Mesenchymal stem cell (in vitro differentiated cells and primary cell): ENCODE data around the gene ATP10A.
A peak's percentile ranks its signal among the peaks of the same experiment; 100 is the strongest.

ENCODE experiments used
- DNase-seq: peaks from one replicate; pipeline ENCODE4 v3.0.0-alpha.2; 2013
- H2AFZ ChIP-seq: one replicate; pipeline ENCODE4 v1.6.1; 2013; ENCODE audit warnings: low read depth, mild to moderate bottlenecking, control low read depth, inconsistent platforms, low read length, moderate library complexity
- H2AK5ac ChIP-seq: 2 replicates; pipeline ENCODE4 v1.6.1; 2013; ENCODE audit warnings: low read length, moderate library complexity, mild to moderate bottlenecking, inconsistent platforms; ENCODE audit not compliant: severe bottlenecking
- H2BK120ac ChIP-seq: one replicate; pipeline ENCODE4 v1.6.1; 2013; ENCODE audit warnings: low read depth, mild to moderate bottlenecking, inconsistent platforms, low read length, moderate library complexity
- H2BK12ac ChIP-seq, 2 experiments: one replicate each; pipeline ENCODE4 v1.6.1; 2013; ENCODE audit warnings: inconsistent platforms in 2 of 2, low read length in 2 of 2, mild to moderate bottlenecking in 2 of 2, moderate library complexity in 2 of 2, control low read depth in 1 of 2
- H2BK15ac ChIP-seq: one replicate; pipeline ENCODE4 v1.6.1; 2013; ENCODE audit warnings: mild to moderate bottlenecking, low read depth, inconsistent platforms; ENCODE audit not compliant: poor library complexity, severe bottlenecking
- H2BK5ac ChIP-seq: 2 replicates; pipeline ENCODE4 v1.6.1; 2013; ENCODE audit warnings: low read depth, mild to moderate bottlenecking, low read length, control low read depth, inconsistent platforms; ENCODE audit not compliant: poor library complexity, severe bottlenecking
- H3K14ac ChIP-seq, 2 experiments: one replicate each; pipeline ENCODE4 v1.6.1; 2013; ENCODE audit warnings: inconsistent platforms in 2 of 2, low read length in 2 of 2, control low read depth in 1 of 2, mild to moderate bottlenecking in 1 of 2, moderate library complexity in 1 of 2
- H3K18ac ChIP-seq, 2 experiments: one replicate each; pipeline ENCODE4 v1.6.1; 2013; ENCODE audit warnings: inconsistent platforms in 2 of 2, low read length in 2 of 2, control low read depth in 1 of 2, low read depth in 1 of 2, mild to moderate bottlenecking in 1 of 2
- H3K23ac ChIP-seq, 2 experiments: one replicate each; pipeline ENCODE4 v1.6.1; 2013; ENCODE audit warnings: inconsistent platforms in 2 of 2, low read length in 2 of 2, mild to moderate bottlenecking in 2 of 2, moderate library complexity in 2 of 2, control low read depth in 1 of 2
- H3K27ac ChIP-seq: 2 replicates; pipeline ENCODE4 v1.5.1; 2013; ENCODE audit warnings: mild to moderate bottlenecking, moderate library complexity, low read length, control low read depth, inconsistent platforms; ENCODE audit not compliant: poor library complexity, severe bottlenecking
- H3K27me3 ChIP-seq, 2 experiments: 2 replicates each; pipeline versions ENCODE4 v1.6.1 to v1.7.0; 2013; ENCODE audit warnings: low read length in 2 of 2, mild to moderate bottlenecking in 2 of 2, moderate library complexity in 2 of 2, control low read depth in 1 of 2, inconsistent platforms in 1 of 2; ENCODE audit not compliant: control insufficient read depth in 1 of 2, insufficient read depth in 1 of 2
- H3K36me3 ChIP-seq, 2 experiments: 2 replicates each; pipeline versions ENCODE4 v1.6.1 to v1.7.0; 2013; ENCODE audit warnings: low read length in 2 of 2, control low read depth in 1 of 2, inconsistent platforms in 1 of 2, low read depth in 1 of 2, mild to moderate bottlenecking in 1 of 2; ENCODE audit not compliant: insufficient read depth in 2 of 2, control insufficient read depth in 1 of 2
- H3K4ac ChIP-seq, 2 experiments: one replicate each; pipeline ENCODE4 v1.6.1; 2013; ENCODE audit warnings: inconsistent platforms in 2 of 2, low read length in 2 of 2, mild to moderate bottlenecking in 2 of 2, moderate library complexity in 2 of 2, control low read depth in 1 of 2, low read depth in 1 of 2
- H3K4me1 ChIP-seq: 2 replicates; pipeline ENCODE4 v1.6.1; 2013; ENCODE audit warnings: low read depth, low read length, control low read depth; ENCODE audit not compliant: control insufficient read depth, insufficient read depth
- H3K4me2 ChIP-seq: 2 replicates; pipeline ENCODE4 v1.6.1; 2013; ENCODE audit warnings: low read length, mild to moderate bottlenecking, inconsistent platforms; ENCODE audit not compliant: poor library complexity, severe bottlenecking
- H3K4me3 ChIP-seq, 2 experiments: 2 replicates each; pipeline versions ENCODE4 v1.5.1 to v1.7.0; 2013; ENCODE audit warnings: low read length in 2 of 2, mild to moderate bottlenecking in 2 of 2, control low read depth in 1 of 2, low read depth in 1 of 2; ENCODE audit not compliant: insufficient read depth in 1 of 2
- H3K79me1 ChIP-seq: replicated peaks from 2 replicates; pipeline ENCODE4 v1.6.1; 2013; ENCODE audit warnings: mild to moderate bottlenecking, control low read depth, low read length, inconsistent platforms; ENCODE audit not compliant: poor library complexity, severe bottlenecking
- H3K9ac ChIP-seq: 2 replicates; pipeline ENCODE4 v1.7.0; 2013; ENCODE audit warnings: mild to moderate bottlenecking, low read length, moderate library complexity
- H3K9me3 ChIP-seq: 2 replicates; pipeline ENCODE4 v1.7.0; 2013; ENCODE audit warnings: mild to moderate bottlenecking, low read length; ENCODE audit not compliant: control insufficient read depth
- H4K8ac ChIP-seq: one replicate; pipeline ENCODE4 v1.6.1; 2013; ENCODE audit warnings: inconsistent platforms, mild to moderate bottlenecking, low read length, moderate library complexity
- H4K91ac ChIP-seq: one replicate; pipeline ENCODE4 v1.6.1; 2013; ENCODE audit warnings: mild to moderate bottlenecking, low read length, inconsistent platforms
- WGBS: methylation state at CpG from one replicate; pipeline ENCODE4 v1.1.7; 2013; ENCODE audit warnings: mixed read lengths; 5-methylcytosine and 5-hydroxymethylcytosine counted together

ATP10A gene

DNA sequence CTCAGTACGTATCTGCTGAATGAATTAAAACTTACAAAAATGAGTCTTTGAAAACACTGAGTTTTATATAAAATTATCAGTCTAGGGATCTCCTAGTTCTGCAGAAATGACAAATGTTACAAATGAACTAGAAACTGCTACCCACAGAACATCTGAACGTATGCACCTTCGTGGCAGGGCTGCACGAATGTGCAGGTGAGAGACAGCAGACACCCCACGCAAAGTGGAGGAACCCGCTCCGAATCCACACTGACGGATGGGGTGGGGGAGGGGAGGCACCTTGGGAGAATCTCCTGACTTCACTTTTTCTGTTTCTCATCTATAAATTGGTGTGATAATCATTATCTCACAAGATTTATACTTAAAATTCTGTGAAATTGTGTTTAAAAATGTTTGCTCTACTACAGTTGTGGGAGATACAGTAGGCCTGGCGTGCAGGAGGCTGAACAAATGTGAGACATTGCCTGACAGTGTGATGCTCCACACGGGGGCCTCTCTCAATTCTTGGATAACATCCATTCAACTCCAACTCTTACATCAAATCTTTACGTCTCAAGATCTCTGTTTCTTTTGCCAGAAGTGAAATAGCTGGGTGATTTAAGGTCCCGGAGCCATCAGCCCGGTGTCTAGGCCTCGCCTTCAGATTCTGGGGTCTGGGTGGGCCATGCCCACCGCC, 86.9 kb downstream of the ATP10A start:
- no peak overlapping the region for H3K23ac ChIP-seq
- 88% methylated on average over 9 of the region's 15 CpGs for WGBS
- H3K18ac ChIP-seq: no peak overlapping the region
- no peak overlapping the region for H3K27ac ChIP-seq
- H3K4me3 ChIP-seq: peak overlapping the region in 1 of 2 experiments; percentile 53
- peaks cover 28% of the 10 kb centered on the region for H3K79me1 ChIP-seq
- H2BK5ac ChIP-seq: no peak overlapping the region
- no peaks in the 10 kb centered on the region for H3K9me3 ChIP-seq
- H2BK120ac ChIP-seq: no peak overlapping the region
- H3K4ac ChIP-seq: no peak overlapping the region
- peaks cover 7% of the 10 kb centered on the region for H3K4me1 ChIP-seq
- H3K27me3 ChIP-seq: no peaks in the 10 kb centered on the region
- no peak overlapping the region for H3K4me2 ChIP-seq
- H3K9ac ChIP-seq: peak overlapping the region; percentile 63
- no peak overlapping the region for H2AK5ac ChIP-seq
- peaks cover 0 to 30% of the 10 kb centered on the region in 2 experiments for H3K36me3 ChIP-seq
- H3K14ac ChIP-seq: no peak overlapping the region
- H4K8ac ChIP-seq: no peak overlapping the region
- H2AFZ ChIP-seq: no peak overlapping the region
- DNase-seq: no peak
- H4K91ac ChIP-seq: no peak overlapping the region
- no peak overlapping the region for H2BK12ac ChIP-seq
- no peak overlapping the region for H2BK15ac ChIP-seq

GRCh38 chr15:25775317-25775912, 87.7 kb downstream of the ATP10A start:
- Histone ChIP-seq H2BK12ac (no peak overlapping the region), H2BK120ac (no peak overlapping the region), H3K36me3 (peaks cover 0 to 31% of the 10 kb centered on the region in 2 experiments), H3K14ac (no peak overlapping the region), H3K27ac (peak overlapping the region; percentile 31), H3K79me1 (peaks cover 34% of the 10 kb centered on the region), H2BK15ac (no peak overlapping the region), H4K91ac (no peak overlapping the region), H3K4me3 (peak overlapping the region in 1 of 2 experiments; percentile 53), H3K4me1 (peaks cover 9% of the 10 kb centered on the region), H3K9ac (peak overlapping the region; percentile 63), H3K18ac (no peak overlapping the region), H3K9me3 (no peaks in the 10 kb centered on the region), H3K23ac (no peak overlapping the region), H2AK5ac (no peak overlapping the region), H3K4me2 (peak overlapping the region; percentile 69), H3K27me3 (no peaks in the 10 kb centered on the region), H2AFZ (no peak overlapping the region), H4K8ac (no peak overlapping the region), H2BK5ac (no peak overlapping the region), H3K4ac (no peak overlapping the region)
- 50% methylated on average over 13 of the region's 13 CpGs for WGBS
- peak; percentile 16 for DNase-seq

- Histone ChIP-seq H2BK15ac (no peak overlapping the region), H2AK5ac (no peak overlapping the region), H3K4me3 (peak overlapping the region in 1 of 2 experiments; percentile 53), H2BK120ac (no peak overlapping the region), H2BK12ac (no peak overlapping the region), H3K14ac (no peak overlapping the region), H3K36me3 (peaks cover 0 to 29% of the 10 kb centered on the region in 2 experiments), H3K4me2 (no peak overlapping the region), H3K4me1 (peaks cover 9% of the 10 kb centered on the region), H3K23ac (no peak overlapping the region), H3K9me3 (no peaks in the 10 kb centered on the region), H2AFZ (no peak overlapping the region), H3K4ac (no peak overlapping the region), H3K79me1 (peaks cover 36% of the 10 kb centered on the region), H4K8ac (no peak overlapping the region), H2BK5ac (no peak overlapping the region), H3K18ac (no peak overlapping the region), H3K27ac (no peak overlapping the region), H3K9ac (peak overlapping the region; percentile 63), H4K91ac (no peak overlapping the region), H3K27me3 (no peaks in the 10 kb centered on the region)
- no peak for DNase-seq
- 67% methylated on average over 1 of the region's 2 CpGs for WGBS
Observed at GRCh38 chr15:25774871-25775270, 88.3 kb downstream of the ATP10A start.

GRCh38 chr15:25773248-25773647, 89.9 kb downstream of the ATP10A start:
- H3K4me1 ChIP-seq: peaks cover 9% of the 10 kb centered on the region
- H3K9ac ChIP-seq: no peak overlapping the region
- no peak overlapping the region for H2BK120ac ChIP-seq
- H2BK15ac ChIP-seq: no peak overlapping the region
- H3K4me2 ChIP-seq: peak overlapping the region; percentile 19
- no peak overlapping the region for H3K4ac ChIP-seq
- no peak overlapping the region for H3K27ac ChIP-seq
- DNase-seq: no peak
- no peaks in the 10 kb centered on the region for H3K9me3 ChIP-seq
- peaks cover 0 to 22% of the 10 kb centered on the region in 2 experiments for H3K36me3 ChIP-seq
- no peak overlapping the region for H2AFZ ChIP-seq
- no peak overlapping the region for H4K8ac ChIP-seq
- no peak overlapping the region for H3K4me3 ChIP-seq
- WGBS: 84% methylated on average over 6 of the region's 6 CpGs
- no peaks in the 10 kb centered on the region for H3K27me3 ChIP-seq
- H4K91ac ChIP-seq: no peak overlapping the region
- no peak overlapping the region for H2AK5ac ChIP-seq
- H3K23ac ChIP-seq: no peak overlapping the region
- no peak overlapping the region for H3K18ac ChIP-seq
- no peak overlapping the region for H2BK12ac ChIP-seq
- no peak overlapping the region for H2BK5ac ChIP-seq
- H3K14ac ChIP-seq: no peak overlapping the region
- H3K79me1 ChIP-seq: peaks cover 36% of the 10 kb centered on the region
